Esophagus squamous epithelium (tissue), 4 donors: ENCODE measurements around the gene CAMTA1.
"Not testable (repeated sequence)": the region's sequence is repeated elsewhere in the genome, so short reads cannot be mapped to it uniquely, and the experiment has no call there.

Experiments
- CTCF ChIP-seq, 6 experiments: fragments of 450-650 bp in 4 of 6; fragments of 200-600 bp in 2 of 6; sonication (generic) in 2 of 6; IDR thresholded peaks; one replicate each; pipeline ENCODE4 v1.5.1; 2016 to 2019; ENCODE audit warnings: antibody characterized with exemption in 6 of 6, mild to moderate bottlenecking in 4 of 6, moderate library complexity in 4 of 6
- POLR2A ChIP-seq, 4 donors: fragments of 450-650 bp; IDR thresholded peaks; one replicate each; pipeline ENCODE4 v1.6.1; 2017; ENCODE audit warnings: antibody characterized with exemption in 4 of 4, mild to moderate bottlenecking in 4 of 4, moderate library complexity in 3 of 4

GRCh38 chr1:7380068-7380467, 594.8 kb downstream of the CAMTA1 start:
- TF ChIP-seq CTCF, POLR2A (IDR thresholded peaks at IDR 0.05): not testable (repeated sequence)
